Thoracic aorta (tissue), 2 donors: ENCODE measurements around the gene TRNAU1AP. TPM values are rescaled to one million over a fixed set of nuclear protein-coding genes. Genes with fewer than 3 reads are reported as not detected.
"Not testable (repeated sequence)": the region's sequence is repeated elsewhere in the genome, so short reads cannot be mapped to it uniquely, and the experiment has no call there.

Experiments
- ATAC-seq: fragments of 150-250 bp; one replicate; pipeline ENCODE4 v1.8.0; 2017; ENCODE audit warnings: low read depth; ENCODE audit not compliant: insufficient number of reproducible peaks, low FRiP score
- DNase-seq: peaks from one replicate; pipeline ENCODE4 v3.0.0-alpha.2; 2020; ENCODE audit warnings: low spot score
- H3K27ac ChIP-seq, 2 donors: fragments of 200-600 bp; sonication (generic); 1 replicate in 1 of 2; 2 replicates in 1 of 2; pipeline ENCODE4 v1.5.1; 2016; ENCODE audit warnings: mild to moderate bottlenecking in 2 of 2, moderate library complexity in 2 of 2
- H3K27me3 ChIP-seq: fragments of 200-600 bp; sonication (generic); replicated peaks from 2 replicates; pipeline ENCODE4 v1.6.0; 2016; ENCODE audit warnings: mild to moderate bottlenecking; ENCODE audit not compliant: insufficient read depth
- H3K36me3 ChIP-seq: fragments of 200-600 bp; sonication (generic); one replicate; pipeline ENCODE4 v1.5.1; 2016
- H3K4me1 ChIP-seq, 2 donors: fragments of 200-600 bp; sonication (generic); 1 replicate in 1 of 2; 2 replicates in 1 of 2; pipeline versions ENCODE4 v1.5.1 to v1.6.0; 2016; ENCODE audit warnings: low read depth in 2 of 2, mild to moderate bottlenecking in 1 of 2; ENCODE audit not compliant: control insufficient read depth in 1 of 2
- H3K4me3 ChIP-seq: fragments of 200-600 bp; sonication (generic); 2 replicates; pipeline ENCODE4 v1.5.1; 2016; ENCODE audit warnings: mild to moderate bottlenecking
- H3K9me3 ChIP-seq: fragments of 200-600 bp; sonication (generic); 2 replicates; pipeline ENCODE4 v1.5.1; 2016
- CTCF ChIP-seq: fragments of 200-600 bp; sonication (generic); IDR thresholded peaks from one replicate; pipeline ENCODE4 v1.5.1; 2019; ENCODE audit warnings: antibody characterized with exemption
- total RNA-seq, 2 donors: library from RNA; depleted of rRNA; stranded (reverse); fragments of >200 nt; gene quantifications; one replicate each; pipeline versions ENCODE4 v1.1.0 to v1.2.3, GENCODE V29; 2016

TRNAU1AP gene
- total RNA-seq, 2 donors from 2014 or later: 25.3 to 28.4 TPM

- DNase-seq: no peak
- TF ChIP-seq CTCF: no peak
- H3K36me3 ChIP-seq: peaks cover 66% of the 10 kb centered on the region
Observed at GRCh38 chr1:28566931-28567330, 14.0 kb downstream of the TRNAU1AP start.

GRCh38 chr1:28571911-28572310 is 19.0 kb downstream of the TRNAU1AP start:
- ATAC-seq: no peak
- Histone ChIP-seq H3K36me3 (peaks cover 46% of the 10 kb centered on the region), H3K27ac (no peak overlapping the region), H3K27me3 (no peaks in the 10 kb centered on the region), H3K4me1 (no peaks in the 10 kb centered on the region), H3K9me3 (no peaks in the 10 kb centered on the region), H3K4me3 (no peak overlapping the region)
- no peak for DNase-seq
- no peak for TF ChIP-seq CTCF

More at GRCh38 chr1:28566931-28567330, 14.0 kb downstream of the TRNAU1AP start:
- Histone ChIP-seq H3K4me3 (no peak overlapping the region), H3K9me3 (no peaks in the 10 kb centered on the region), H3K27me3 (no peaks in the 10 kb centered on the region), H3K4me1 (no peaks in the 10 kb centered on the region), H3K27ac (no peak overlapping the region)
- ATAC-seq: no peak

- DNase-seq, H3K4me1 ChIP-seq, H3K4me3 ChIP-seq, H3K27me3 ChIP-seq, H3K9me3 ChIP-seq, H3K27ac ChIP-seq, ATAC-seq: not testable (repeated sequence)
- peaks cover 39% of the 10 kb centered on the region for H3K36me3 ChIP-seq
Observed at GRCh38 chr1:28572891-28573290, 20.0 kb downstream of the TRNAU1AP start.

- ATAC-seq (no peak), DNase-seq (no peak)
- H3K27ac ChIP-seq: no peak overlapping the region
- H3K36me3 ChIP-seq: peaks cover 38% of the 10 kb centered on the region
- no peaks in the 10 kb centered on the region for H3K9me3 ChIP-seq
- no peak for TF ChIP-seq CTCF
- H3K4me3 ChIP-seq: no peak overlapping the region
- no peaks in the 10 kb centered on the region for H3K27me3 ChIP-seq
- H3K4me1 ChIP-seq: no peaks in the 10 kb centered on the region
Observed at GRCh38 chr1:28573564-28573963, 20.7 kb downstream of the TRNAU1AP start.

GRCh38 chr1:28577052-28577678 is 24.3 kb downstream of the TRNAU1AP start:
- Histone ChIP-seq H3K9me3 (no peaks in the 10 kb centered on the region), H3K4me3 (no peak overlapping the region), H3K4me1 (peaks cover 6 to 17% of the 10 kb centered on the region in 2 donors), H3K36me3 (peaks cover 21% of the 10 kb centered on the region), H3K27me3 (no peaks in the 10 kb centered on the region), H3K27ac (no peak overlapping the region)
- no peak for ATAC-seq
- TF ChIP-seq CTCF: no peak
- no peak for DNase-seq
